ENCODE data around the gene ARHGAP6.

ARHGAP6 gene

DNA sequence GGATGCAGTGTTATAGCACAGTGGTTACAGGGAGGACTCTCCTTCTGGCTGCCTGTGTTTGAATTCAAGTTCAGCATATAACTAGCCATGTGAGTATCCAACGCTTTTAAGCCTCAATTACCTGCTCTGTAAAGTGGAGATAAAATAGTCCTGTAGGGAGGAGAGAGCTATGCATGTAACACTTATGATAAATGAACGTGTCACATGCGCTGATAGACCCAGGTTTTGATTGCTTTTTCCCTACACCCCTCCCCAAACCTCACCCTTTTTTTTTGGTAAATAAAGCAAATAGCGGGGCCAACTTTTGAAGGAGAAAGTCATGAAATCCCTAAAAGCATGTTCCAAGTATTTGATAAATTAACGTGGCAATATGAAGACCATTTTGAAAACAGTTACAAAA lies 392.9 kb downstream of the ARHGAP6 start:
- CTCF ChIA-PET, result no interaction called here
- POLR2A ChIA-PET, result no interaction called here
- DNase-seq, result no peak

DNA sequence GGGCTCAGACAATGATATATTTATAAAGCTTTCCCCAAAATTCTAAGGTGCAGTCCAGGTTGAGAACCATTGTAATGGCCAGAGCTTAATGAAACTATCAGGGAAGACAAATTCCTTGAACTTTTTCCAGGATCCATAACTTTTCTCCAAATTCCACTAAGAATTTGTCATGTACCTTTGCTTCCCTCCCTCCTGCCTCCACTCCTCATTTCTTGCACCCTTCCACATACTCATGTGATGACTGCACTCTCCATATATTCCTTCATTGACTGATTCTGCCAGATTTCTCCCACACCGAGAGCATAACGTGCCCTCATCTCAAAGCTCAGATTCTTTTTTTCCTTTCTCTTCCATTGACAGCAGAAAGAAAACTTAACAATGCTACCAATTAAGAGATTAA lies 393.4 kb downstream of the ARHGAP6 start:
- Histone ChIP-seq H3K9me3 (ENCODE audit: control extremely low read depth in 1 of 5, control insufficient read depth in 4 of 5, insufficient read depth in 2 of 5, low read depth in 1 of 5, low read length in 4 of 5) (no peaks in the 10 kb centered on the region), H3K4me1 (ENCODE audit: control extremely low read depth in 1 of 4, control insufficient read depth in 4 of 4, insufficient read depth in 4 of 4, low read length in 3 of 4) (no peaks in the 10 kb centered on the region), H3K4me3 (ENCODE audit: control insufficient read depth in 1 of 7, extremely low read depth in 1 of 7, insufficient read depth in 4 of 7, low read depth in 2 of 7, low read length in 6 of 7) (no peak overlapping the region), H3K27me3 (replicated peaks in 2 of 5; ENCODE audit: control insufficient read depth in 4 of 5, insufficient read depth in 5 of 5, low read length in 4 of 5) (no peaks in the 10 kb centered on the region), H3K36me3 (ENCODE audit: control insufficient read depth in 4 of 4, insufficient read depth in 4 of 4, low read length in 3 of 4) (no peaks in the 10 kb centered on the region), H3K27ac (ENCODE audit: insufficient read depth in 1 of 2, low read depth in 1 of 2, low read length in 2 of 2, poor library complexity in 1 of 2, severe bottlenecking in 2 of 2) (no peak overlapping the region)
- DNase-seq, result no peak
- ChIA-PET POLR2A (no interaction called here), CTCF (no interaction called here)
- WGBS (ENCODE audit: insufficient coverage), result 88% methylated on average over 1 of the region's 2 CpGs

More for the DNA sequence above, 392.9 kb downstream of the ARHGAP6 start:
- H3K9me3 ChIP-seq (ENCODE audit: control extremely low read depth in 1 of 5, control insufficient read depth in 4 of 5, insufficient read depth in 2 of 5, low read depth in 1 of 5, low read length in 4 of 5), result no peaks in the 10 kb centered on the region
- no peak overlapping the region for H3K4me3 ChIP-seq (ENCODE audit: control insufficient read depth in 1 of 7, extremely low read depth in 1 of 7, insufficient read depth in 4 of 7, low read depth in 2 of 7, low read length in 6 of 7)
- no peaks in the 10 kb centered on the region for H3K4me1 ChIP-seq (ENCODE audit: control extremely low read depth in 1 of 4, control insufficient read depth in 4 of 4, insufficient read depth in 4 of 4, low read length in 3 of 4)
- WGBS (ENCODE audit: insufficient coverage), result no CpG with 5 or more reads among the region's 5 CpGs
- no peak overlapping the region for H3K27ac ChIP-seq (ENCODE audit: insufficient read depth in 1 of 2, low read depth in 1 of 2, low read length in 2 of 2, poor library complexity in 1 of 2, severe bottlenecking in 2 of 2)
- no peaks in the 10 kb centered on the region for H3K36me3 ChIP-seq (ENCODE audit: control insufficient read depth in 4 of 4, insufficient read depth in 4 of 4, low read length in 3 of 4)
- no peaks in the 10 kb centered on the region for H3K27me3 ChIP-seq (replicated peaks in 2 of 5; ENCODE audit: control insufficient read depth in 4 of 5, insufficient read depth in 5 of 5, low read length in 4 of 5)

- no peak for DNase-seq
- Histone ChIP-seq H3K27ac (ENCODE audit: insufficient read depth in 1 of 2, low read depth in 1 of 2, low read length in 2 of 2, poor library complexity in 1 of 2, severe bottlenecking in 2 of 2) (no peak overlapping the region), H3K36me3 (ENCODE audit: control insufficient read depth in 4 of 4, insufficient read depth in 4 of 4, low read length in 3 of 4) (no peaks in the 10 kb centered on the region), H3K4me3 (ENCODE audit: control insufficient read depth in 1 of 7, extremely low read depth in 1 of 7, insufficient read depth in 4 of 7, low read depth in 2 of 7, low read length in 6 of 7) (no peak overlapping the region), H3K27me3 (replicated peaks in 2 of 5; ENCODE audit: control insufficient read depth in 4 of 5, insufficient read depth in 5 of 5, low read length in 4 of 5) (no peaks in the 10 kb centered on the region), H3K4me1 (ENCODE audit: control extremely low read depth in 1 of 4, control insufficient read depth in 4 of 4, insufficient read depth in 4 of 4, low read length in 3 of 4) (peaks cover 0 to 5% (median 0%) of the 10 kb centered on the region in 4 experiments), H3K9me3 (ENCODE audit: control extremely low read depth in 1 of 5, control insufficient read depth in 4 of 5, insufficient read depth in 2 of 5, low read depth in 1 of 5, low read length in 4 of 5) (no peaks in the 10 kb centered on the region)
- ChIA-PET CTCF (no interaction called here), POLR2A (no interaction called here)
- 88% methylated on average over 3 of the region's 3 CpGs for WGBS (ENCODE audit: insufficient coverage)
Measured at GRCh38 chrX:11269996-11270395, 395.7 kb downstream of the ARHGAP6 start.

- POLR2A ChIA-PET, result no interaction called here
- no peak overlapping the region for H3K4me3 ChIP-seq (ENCODE audit: control insufficient read depth in 1 of 7, extremely low read depth in 1 of 7, insufficient read depth in 4 of 7, low read depth in 2 of 7, low read length in 6 of 7)
- no CpG with 5 or more reads among the region's 3 CpGs for WGBS (ENCODE audit: insufficient coverage)
- H3K27ac ChIP-seq (ENCODE audit: insufficient read depth in 1 of 2, low read depth in 1 of 2, low read length in 2 of 2, poor library complexity in 1 of 2, severe bottlenecking in 2 of 2), result no peak overlapping the region
- CTCF ChIA-PET, result no interaction called here
- no peaks in the 10 kb centered on the region for H3K36me3 ChIP-seq (ENCODE audit: control insufficient read depth in 4 of 4, insufficient read depth in 4 of 4, low read length in 3 of 4)
- H3K4me1 ChIP-seq (ENCODE audit: control extremely low read depth in 1 of 4, control insufficient read depth in 4 of 4, insufficient read depth in 4 of 4, low read length in 3 of 4), result peaks cover 0 to 5% (median 0%) of the 10 kb centered on the region in 4 experiments
- no peaks in the 10 kb centered on the region for H3K9me3 ChIP-seq (ENCODE audit: control extremely low read depth in 1 of 5, control insufficient read depth in 4 of 5, insufficient read depth in 2 of 5, low read depth in 1 of 5, low read length in 4 of 5)
- H3K27me3 ChIP-seq (replicated peaks in 2 of 5; ENCODE audit: control insufficient read depth in 4 of 5, insufficient read depth in 5 of 5, low read length in 4 of 5), result no peaks in the 10 kb centered on the region
- peak in 1 of 3 donors; percentile 16 for DNase-seq
Measured at GRCh38 chrX:11269006-11269405, 396.7 kb downstream of the ARHGAP6 start.

DNA sequence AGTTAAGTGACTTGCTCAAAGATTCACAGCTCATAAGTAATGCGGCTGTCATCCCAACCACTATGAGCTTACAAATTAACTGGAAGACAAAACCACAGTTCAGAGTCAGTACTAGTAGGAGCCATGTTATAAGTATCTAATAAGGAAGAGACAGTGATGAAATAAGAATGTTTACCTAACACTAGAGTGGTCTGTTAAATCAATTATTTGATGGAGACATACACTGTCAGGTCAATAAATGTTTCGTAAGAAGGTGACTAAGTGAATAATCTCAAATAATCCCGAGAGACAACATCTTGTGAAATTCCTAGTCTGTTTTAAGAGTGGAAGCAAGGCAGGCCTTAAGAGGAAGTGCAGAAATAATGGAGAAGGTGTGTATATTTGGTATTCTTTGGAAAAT lies 398.3 kb downstream of the ARHGAP6 start:
- H3K27me3 ChIP-seq (replicated peaks in 2 of 5; ENCODE audit: control insufficient read depth in 4 of 5, insufficient read depth in 5 of 5, low read length in 4 of 5), result no peaks in the 10 kb centered on the region
- no peaks in the 10 kb centered on the region for H3K9me3 ChIP-seq (ENCODE audit: control extremely low read depth in 1 of 5, control insufficient read depth in 4 of 5, insufficient read depth in 2 of 5, low read depth in 1 of 5, low read length in 4 of 5)
- 86% methylated on average over 2 of the region's 3 CpGs for WGBS (ENCODE audit: insufficient coverage)
- ChIA-PET POLR2A (no interaction called here), CTCF (no interaction called here)
- H3K36me3 ChIP-seq (ENCODE audit: control insufficient read depth in 4 of 4, insufficient read depth in 4 of 4, low read length in 3 of 4), result no peaks in the 10 kb centered on the region
- DNase-seq, result no peak
- H3K4me1 ChIP-seq (ENCODE audit: control extremely low read depth in 1 of 4, control insufficient read depth in 4 of 4, insufficient read depth in 4 of 4, low read length in 3 of 4), result peaks cover 0 to 5% (median 0%) of the 10 kb centered on the region in 4 experiments
- no peak overlapping the region for H3K4me3 ChIP-seq (ENCODE audit: control insufficient read depth in 1 of 7, extremely low read depth in 1 of 7, insufficient read depth in 4 of 7, low read depth in 2 of 7, low read length in 6 of 7)
- H3K27ac ChIP-seq (ENCODE audit: insufficient read depth in 1 of 2, low read depth in 1 of 2, low read length in 2 of 2, poor library complexity in 1 of 2, severe bottlenecking in 2 of 2), result no peak overlapping the region

DNA sequence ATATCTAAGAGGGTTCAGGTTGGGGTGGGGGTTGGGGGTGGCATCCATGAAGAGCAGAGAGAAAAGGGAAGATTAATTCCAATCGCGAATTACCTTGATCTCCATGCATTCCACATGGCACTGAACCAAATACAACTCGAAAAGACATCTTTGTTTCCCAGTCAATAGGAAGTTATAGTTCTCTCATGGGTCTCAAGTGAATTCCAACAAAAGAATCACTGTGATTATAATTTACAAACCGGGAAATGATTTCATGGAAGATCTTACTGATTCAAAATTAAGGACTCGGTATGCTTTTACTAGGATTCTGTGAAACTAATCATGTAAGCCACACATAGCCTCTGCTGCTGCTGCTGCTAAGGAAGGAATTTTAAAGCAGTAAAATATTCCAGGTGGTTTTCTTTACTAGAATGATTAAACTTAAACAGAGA lies 399.1 kb downstream of the ARHGAP6 start:
- Histone ChIP-seq H3K4me3 (ENCODE audit: control insufficient read depth in 1 of 7, extremely low read depth in 1 of 7, insufficient read depth in 4 of 7, low read depth in 2 of 7, low read length in 6 of 7) (no peak overlapping the region), H3K36me3 (ENCODE audit: control insufficient read depth in 4 of 4, insufficient read depth in 4 of 4, low read length in 3 of 4) (no peaks in the 10 kb centered on the region), H3K4me1 (ENCODE audit: control extremely low read depth in 1 of 4, control insufficient read depth in 4 of 4, insufficient read depth in 4 of 4, low read length in 3 of 4) (peaks cover 0 to 5% (median 0%) of the 10 kb centered on the region in 4 experiments), H3K27me3 (replicated peaks in 2 of 5; ENCODE audit: control insufficient read depth in 4 of 5, insufficient read depth in 5 of 5, low read length in 4 of 5) (no peaks in the 10 kb centered on the region), H3K9me3 (ENCODE audit: control extremely low read depth in 1 of 5, control insufficient read depth in 4 of 5, insufficient read depth in 2 of 5, low read depth in 1 of 5, low read length in 4 of 5) (no peaks in the 10 kb centered on the region), H3K27ac (ENCODE audit: insufficient read depth in 1 of 2, low read depth in 1 of 2, low read length in 2 of 2, poor library complexity in 1 of 2, severe bottlenecking in 2 of 2) (no peak overlapping the region)
- ChIA-PET POLR2A (no interaction called here), CTCF (no interaction called here)
- WGBS (ENCODE audit: insufficient coverage), result 60% methylated on average over 1 of the region's 5 CpGs
- no peak for DNase-seq

DNA sequence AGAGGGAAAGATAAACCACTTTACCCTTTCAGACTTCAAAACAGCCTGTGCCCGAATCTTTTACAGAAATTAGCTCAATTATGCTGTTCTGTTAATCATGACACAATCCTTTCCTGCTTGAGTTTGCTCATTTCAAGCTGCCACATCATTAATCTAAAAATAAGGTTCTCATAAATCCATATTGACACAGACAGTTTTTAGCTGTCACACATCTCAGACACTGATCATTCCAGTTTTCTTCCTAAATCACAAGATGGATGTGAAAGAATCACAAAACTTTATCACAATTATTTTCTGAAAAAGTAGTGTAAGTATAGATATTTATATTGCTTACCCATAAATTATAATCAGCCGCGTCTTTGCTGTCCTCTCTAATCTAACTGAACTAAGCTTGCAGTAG lies 400.4 kb downstream of the ARHGAP6 start:
- Histone ChIP-seq H3K4me1 (ENCODE audit: control extremely low read depth in 1 of 4, control insufficient read depth in 4 of 4, insufficient read depth in 4 of 4, low read length in 3 of 4) (peaks cover 0 to 5% (median 0%) of the 10 kb centered on the region in 4 experiments), H3K27ac (ENCODE audit: insufficient read depth in 1 of 2, low read depth in 1 of 2, low read length in 2 of 2, poor library complexity in 1 of 2, severe bottlenecking in 2 of 2) (no peak overlapping the region), H3K4me3 (ENCODE audit: control insufficient read depth in 1 of 7, extremely low read depth in 1 of 7, insufficient read depth in 4 of 7, low read depth in 2 of 7, low read length in 6 of 7) (peak overlapping the region in 1 of 7 experiments; percentile 45), H3K27me3 (replicated peaks in 2 of 5; ENCODE audit: control insufficient read depth in 4 of 5, insufficient read depth in 5 of 5, low read length in 4 of 5) (no peaks in the 10 kb centered on the region), H3K9me3 (ENCODE audit: control extremely low read depth in 1 of 5, control insufficient read depth in 4 of 5, insufficient read depth in 2 of 5, low read depth in 1 of 5, low read length in 4 of 5) (no peaks in the 10 kb centered on the region), H3K36me3 (ENCODE audit: control insufficient read depth in 4 of 4, insufficient read depth in 4 of 4, low read length in 3 of 4) (no peaks in the 10 kb centered on the region)
- ChIA-PET CTCF (no interaction called here), POLR2A (interaction anchor here (0.5 kb wide), 1 partner anchor 116 kb away, joined by 3 read pairs; no protein-coding TSS in a partner anchor)
- no peak for DNase-seq
- no CpG with 5 or more reads among the region's 3 CpGs for WGBS (ENCODE audit: insufficient coverage)
